ENCODE results near the gene ADAMTS14.
A peak's percentile ranks its signal among the peaks of the same experiment; 100 is the strongest.

DNA sequence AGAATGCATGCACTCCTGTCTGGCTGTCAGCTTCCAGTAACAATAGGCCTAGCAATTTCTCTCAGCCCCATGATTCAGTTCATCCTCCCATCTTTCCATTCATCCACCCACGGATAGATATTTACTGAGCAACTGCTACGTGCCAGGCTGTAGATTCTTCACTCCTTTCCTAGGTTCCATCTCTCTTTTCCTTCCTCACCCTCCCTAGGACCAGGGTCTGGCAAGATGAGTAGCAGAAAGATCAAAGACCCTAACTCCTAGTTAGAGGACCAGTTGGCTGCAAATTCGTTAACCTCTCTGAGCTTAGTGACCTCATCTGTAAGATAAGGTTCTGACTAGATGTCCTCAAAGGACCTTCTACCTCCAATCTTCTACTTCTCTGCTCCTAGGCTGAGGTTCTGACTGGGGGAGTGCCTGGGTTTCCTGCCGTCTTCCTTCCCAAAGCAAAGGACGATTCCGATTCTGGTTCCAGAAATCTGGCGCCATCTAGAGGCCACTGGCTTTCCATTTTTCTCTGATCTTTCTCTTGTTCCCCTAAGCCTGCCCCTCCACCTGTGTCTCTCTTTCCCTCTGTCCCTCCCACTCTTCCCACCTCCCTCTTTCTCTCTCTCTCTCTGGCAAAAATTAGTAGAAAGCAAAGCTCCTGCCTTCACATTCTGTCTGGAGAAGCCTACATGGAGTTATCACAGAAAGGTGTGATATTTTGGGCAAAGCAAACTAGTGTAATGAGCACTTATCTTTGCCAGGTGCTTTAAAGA lies 86.6 kb downstream of the ADAMTS14 start:
- TF ChIP-seq, protein P1, sequence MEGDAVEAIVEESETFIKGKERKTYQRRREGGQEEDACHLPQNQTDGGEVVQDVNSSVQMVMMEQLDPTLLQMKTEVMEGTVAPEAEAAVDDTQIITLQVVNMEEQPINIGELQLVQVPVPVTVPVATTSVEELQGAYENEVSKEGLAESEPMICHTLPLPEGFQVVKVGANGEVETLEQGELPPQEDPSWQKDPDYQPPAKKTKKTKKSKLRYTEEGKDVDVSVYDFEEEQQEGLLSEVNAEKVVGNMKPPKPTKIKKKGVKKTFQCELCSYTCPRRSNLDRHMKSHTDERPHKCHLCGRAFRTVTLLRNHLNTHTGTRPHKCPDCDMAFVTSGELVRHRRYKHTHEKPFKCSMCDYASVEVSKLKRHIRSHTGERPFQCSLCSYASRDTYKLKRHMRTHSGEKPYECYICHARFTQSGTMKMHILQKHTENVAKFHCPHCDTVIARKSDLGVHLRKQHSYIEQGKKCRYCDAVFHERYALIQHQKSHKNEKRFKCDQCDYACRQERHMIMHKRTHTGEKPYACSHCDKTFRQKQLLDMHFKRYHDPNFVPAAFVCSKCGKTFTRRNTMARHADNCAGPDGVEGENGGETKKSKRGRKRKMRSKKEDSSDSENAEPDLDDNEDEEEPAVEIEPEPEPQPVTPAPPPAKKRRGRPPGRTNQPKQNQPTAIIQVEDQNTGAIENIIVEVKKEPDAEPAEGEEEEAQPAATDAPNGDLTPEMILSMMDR (optimal IDR thresholded peaks at IDR 0.05 in 1 of 3, IDR thresholded peaks at IDR 0.05 in 1 of 3, conservative IDR thresholded peaks at IDR 0.05 in 1 of 3; ENCODE audit: extremely low read depth in 1 of 3, insufficient read depth in 2 of 3, low read length in 3 of 3), result peak; percentile 77 to 83 (median 78)
- TF ChIP-seq EZH2 (IDR thresholded peaks at IDR 0.05; ENCODE audit: low read length), result peak; percentile 4
